Measurements from ENCODE around the gene PEX10.

DNA sequence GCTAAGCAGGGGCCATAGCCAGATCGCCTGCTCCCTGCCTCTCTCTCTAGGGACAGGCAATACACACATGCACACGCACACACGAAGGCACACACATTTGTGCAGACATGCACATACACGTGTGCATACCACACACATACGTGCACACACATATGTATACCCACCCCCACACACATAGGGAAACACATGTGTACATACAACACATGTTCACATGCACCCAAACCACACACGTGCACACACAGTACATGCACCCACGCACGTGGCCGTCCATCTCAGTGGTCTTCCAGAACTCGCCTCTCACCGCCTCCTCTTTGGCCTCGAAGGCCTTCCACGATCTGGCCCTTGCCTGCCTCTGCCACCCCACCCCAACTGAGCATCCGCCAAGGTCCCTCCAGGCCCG, 25.3 kb upstream of the PEX10 start:
- TF ChIP-seq, protein P1, sequence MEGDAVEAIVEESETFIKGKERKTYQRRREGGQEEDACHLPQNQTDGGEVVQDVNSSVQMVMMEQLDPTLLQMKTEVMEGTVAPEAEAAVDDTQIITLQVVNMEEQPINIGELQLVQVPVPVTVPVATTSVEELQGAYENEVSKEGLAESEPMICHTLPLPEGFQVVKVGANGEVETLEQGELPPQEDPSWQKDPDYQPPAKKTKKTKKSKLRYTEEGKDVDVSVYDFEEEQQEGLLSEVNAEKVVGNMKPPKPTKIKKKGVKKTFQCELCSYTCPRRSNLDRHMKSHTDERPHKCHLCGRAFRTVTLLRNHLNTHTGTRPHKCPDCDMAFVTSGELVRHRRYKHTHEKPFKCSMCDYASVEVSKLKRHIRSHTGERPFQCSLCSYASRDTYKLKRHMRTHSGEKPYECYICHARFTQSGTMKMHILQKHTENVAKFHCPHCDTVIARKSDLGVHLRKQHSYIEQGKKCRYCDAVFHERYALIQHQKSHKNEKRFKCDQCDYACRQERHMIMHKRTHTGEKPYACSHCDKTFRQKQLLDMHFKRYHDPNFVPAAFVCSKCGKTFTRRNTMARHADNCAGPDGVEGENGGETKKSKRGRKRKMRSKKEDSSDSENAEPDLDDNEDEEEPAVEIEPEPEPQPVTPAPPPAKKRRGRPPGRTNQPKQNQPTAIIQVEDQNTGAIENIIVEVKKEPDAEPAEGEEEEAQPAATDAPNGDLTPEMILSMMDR (IDR thresholded peaks at IDR 0.05; ENCODE audit: poor library complexity, severe bottlenecking), result no peak
- TF ChIP-seq EZH2 (IDR thresholded peaks at IDR 0.05; ENCODE audit: borderline replicate concordance, insufficient read depth, low read length, poor library complexity, severe bottlenecking), result no peak
- TF ChIP-seq, protein P2, sequence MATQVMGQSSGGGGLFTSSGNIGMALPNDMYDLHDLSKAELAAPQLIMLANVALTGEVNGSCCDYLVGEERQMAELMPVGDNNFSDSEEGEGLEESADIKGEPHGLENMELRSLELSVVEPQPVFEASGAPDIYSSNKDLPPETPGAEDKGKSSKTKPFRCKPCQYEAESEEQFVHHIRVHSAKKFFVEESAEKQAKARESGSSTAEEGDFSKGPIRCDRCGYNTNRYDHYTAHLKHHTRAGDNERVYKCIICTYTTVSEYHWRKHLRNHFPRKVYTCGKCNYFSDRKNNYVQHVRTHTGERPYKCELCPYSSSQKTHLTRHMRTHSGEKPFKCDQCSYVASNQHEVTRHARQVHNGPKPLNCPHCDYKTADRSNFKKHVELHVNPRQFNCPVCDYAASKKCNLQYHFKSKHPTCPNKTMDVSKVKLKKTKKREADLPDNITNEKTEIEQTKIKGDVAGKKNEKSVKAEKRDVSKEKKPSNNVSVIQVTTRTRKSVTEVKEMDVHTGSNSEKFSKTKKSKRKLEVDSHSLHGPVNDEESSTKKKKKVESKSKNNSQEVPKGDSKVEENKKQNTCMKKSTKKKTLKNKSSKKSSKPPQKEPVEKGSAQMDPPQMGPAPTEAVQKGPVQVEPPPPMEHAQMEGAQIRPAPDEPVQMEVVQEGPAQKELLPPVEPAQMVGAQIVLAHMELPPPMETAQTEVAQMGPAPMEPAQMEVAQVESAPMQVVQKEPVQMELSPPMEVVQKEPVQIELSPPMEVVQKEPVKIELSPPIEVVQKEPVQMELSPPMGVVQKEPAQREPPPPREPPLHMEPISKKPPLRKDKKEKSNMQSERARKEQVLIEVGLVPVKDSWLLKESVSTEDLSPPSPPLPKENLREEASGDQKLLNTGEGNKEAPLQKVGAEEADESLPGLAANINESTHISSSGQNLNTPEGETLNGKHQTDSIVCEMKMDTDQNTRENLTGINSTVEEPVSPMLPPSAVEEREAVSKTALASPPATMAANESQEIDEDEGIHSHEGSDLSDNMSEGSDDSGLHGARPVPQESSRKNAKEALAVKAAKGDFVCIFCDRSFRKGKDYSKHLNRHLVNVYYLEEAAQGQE (IDR thresholded peaks at IDR 0.05; ENCODE audit: borderline replicate concordance), result no peak

All from neural cell (in vitro differentiated cells).